ENCODE data around the gene DNAJC5.

DNA sequence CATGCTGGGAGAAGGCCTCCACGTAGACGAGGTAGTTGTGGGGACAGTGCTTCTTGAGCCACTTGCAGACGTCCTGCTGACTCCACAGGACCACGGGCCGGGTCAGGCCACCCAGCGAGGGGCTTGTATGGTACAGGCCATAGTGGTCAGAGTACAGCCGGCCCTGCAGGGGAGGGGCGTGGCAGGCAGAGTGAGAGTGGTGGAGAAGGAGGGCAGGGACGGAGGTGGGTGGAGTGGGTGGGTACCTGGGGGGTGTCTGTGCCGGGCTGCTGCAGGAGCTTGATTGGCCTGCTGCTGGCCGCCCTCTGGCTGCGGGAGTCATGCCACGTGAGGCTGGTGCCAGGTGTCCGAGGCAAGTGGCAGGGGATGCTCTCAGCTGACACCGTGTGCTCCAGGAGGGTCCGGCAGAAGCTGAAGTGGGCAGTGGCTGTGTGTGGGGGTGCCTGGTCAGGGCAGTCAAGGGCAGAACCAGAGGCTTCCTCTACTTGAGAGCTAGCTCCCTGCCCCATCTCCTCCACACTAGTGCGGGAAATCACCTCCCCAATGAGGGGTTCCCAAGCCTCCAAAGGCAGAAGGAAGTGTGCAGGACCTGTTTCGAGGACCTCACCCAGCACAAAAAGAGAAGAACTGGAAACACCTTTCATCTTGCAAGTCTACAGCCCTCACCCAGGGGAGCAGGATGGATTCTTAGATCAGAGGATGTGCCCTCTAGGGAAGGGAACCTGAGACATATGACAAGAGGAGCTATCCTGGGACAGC lies 82.2 kb downstream of the DNAJC5 start:
- TF ChIP-seq, protein P1, sequence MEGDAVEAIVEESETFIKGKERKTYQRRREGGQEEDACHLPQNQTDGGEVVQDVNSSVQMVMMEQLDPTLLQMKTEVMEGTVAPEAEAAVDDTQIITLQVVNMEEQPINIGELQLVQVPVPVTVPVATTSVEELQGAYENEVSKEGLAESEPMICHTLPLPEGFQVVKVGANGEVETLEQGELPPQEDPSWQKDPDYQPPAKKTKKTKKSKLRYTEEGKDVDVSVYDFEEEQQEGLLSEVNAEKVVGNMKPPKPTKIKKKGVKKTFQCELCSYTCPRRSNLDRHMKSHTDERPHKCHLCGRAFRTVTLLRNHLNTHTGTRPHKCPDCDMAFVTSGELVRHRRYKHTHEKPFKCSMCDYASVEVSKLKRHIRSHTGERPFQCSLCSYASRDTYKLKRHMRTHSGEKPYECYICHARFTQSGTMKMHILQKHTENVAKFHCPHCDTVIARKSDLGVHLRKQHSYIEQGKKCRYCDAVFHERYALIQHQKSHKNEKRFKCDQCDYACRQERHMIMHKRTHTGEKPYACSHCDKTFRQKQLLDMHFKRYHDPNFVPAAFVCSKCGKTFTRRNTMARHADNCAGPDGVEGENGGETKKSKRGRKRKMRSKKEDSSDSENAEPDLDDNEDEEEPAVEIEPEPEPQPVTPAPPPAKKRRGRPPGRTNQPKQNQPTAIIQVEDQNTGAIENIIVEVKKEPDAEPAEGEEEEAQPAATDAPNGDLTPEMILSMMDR (IDR thresholded peaks at IDR 0.05; ENCODE audit: insufficient read depth, low read length, poor library complexity, severe bottlenecking) = no peak
- no peak for TF ChIP-seq EZH2phosphoT487 (conservative IDR thresholded peaks at IDR 0.05; ENCODE audit: low read length)

All from SU-DHL-6 (cell line).